Stimulated activated CD4-positive, alpha-beta T cell treated with anti-CD3 and anti-CD28 coated beads, Interleukin-1b, Interleukin-23, amount 100 ng/mL, for 4 hours (primary cell): ENCODE results near the gene RPUSD4.
"Not testable (repeated sequence)": the region's sequence is repeated elsewhere in the genome, so short reads cannot be mapped to it uniquely, and the experiment has no call there.

Source experiments
- DNase-seq, 2 donors: peaks; one replicate each; pipeline ENCODE4 v3.0.0-alpha.2; 2020; ENCODE audit warnings: low read depth in 2 of 2

The RPUSD4 gene, protein sequence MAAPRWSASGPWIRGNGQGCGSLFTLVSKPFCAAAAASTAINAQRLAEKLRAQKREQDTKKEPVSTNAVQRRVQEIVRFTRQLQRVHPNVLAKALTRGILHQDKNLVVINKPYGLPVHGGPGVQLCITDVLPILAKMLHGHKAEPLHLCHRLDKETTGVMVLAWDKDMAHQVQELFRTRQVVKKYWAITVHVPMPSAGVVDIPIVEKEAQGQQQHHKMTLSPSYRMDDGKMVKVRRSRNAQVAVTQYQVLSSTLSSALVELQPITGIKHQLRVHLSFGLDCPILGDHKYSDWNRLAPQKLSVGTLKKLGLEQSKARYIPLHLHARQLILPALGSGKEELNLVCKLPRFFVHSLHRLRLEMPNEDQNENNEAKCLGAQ

DNA sequence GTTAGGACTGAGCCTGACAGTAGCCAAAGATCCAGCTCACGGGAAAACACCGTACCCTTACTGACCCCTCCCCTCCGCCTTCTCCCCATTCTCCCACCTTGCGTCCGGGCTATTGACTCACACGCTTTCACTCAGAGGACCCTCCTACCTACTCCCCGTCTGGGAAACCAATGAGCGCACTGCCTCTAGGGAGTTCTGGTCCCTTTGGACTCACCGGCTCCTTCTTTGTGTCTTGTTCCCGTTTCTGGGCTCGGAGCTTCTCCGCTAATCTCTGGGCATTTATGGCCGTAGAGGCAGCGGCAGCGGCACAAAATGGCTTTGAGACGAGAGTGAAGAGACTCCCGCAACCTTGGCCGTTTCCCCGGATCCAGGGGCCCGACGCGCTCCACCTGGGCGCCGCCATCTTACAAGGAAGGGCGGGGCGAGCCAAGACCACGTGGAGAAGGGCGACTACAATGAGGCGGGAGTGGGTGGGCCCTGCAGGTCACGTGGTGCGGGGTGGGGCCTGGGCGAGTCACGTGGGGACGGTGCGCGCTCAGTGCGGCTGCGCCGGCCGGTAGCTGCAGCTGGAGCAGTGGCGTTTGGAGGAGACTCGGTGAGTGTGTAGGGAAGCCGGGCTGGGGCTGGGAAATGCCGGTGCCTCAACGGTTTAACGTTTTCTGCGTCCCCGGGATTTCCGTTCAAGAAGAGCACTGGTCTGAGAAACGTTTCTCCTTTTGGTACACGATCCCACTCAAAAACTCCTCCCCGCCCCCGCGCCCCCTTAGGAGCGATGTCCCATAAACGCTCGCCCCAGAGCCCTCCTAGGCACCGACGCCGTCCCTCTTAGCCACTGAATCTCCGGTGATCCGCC, at the start of gene RPUSD4, which contains the start of gene FAM118B:
TSS of gene RPUSD4 (minus strand) at position 415 of the 853 bp plus-strand sequence. CDS start at position 403, 12 bp downstream.
TSS of gene FAM118B (plus strand) at position 547 of the 853 bp plus-strand sequence. CDS start 23,220 bp downstream, outside the sequence.
- DNase-seq: peak; percentile 98 to 99

DNA sequence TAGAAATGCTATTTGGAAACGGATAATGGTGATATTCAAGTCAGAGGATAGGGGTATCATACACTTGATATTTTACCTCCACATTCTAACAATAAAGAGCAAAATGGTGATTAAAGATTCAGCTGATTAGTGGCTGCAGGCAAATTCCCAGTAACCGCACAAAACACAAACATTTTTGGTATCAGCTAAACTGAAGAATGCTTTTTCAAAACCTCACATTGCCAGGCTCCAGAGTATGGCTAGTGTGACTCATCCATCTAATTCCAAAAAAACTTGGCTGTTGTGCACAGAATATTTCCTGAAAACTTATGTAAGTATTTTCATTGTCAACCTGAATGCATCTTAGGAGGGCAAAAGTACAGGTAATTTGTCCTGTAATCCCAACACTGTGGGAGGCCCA, 46.3 kb upstream of the RPUSD4 start:
- DNase-seq: no peak

DNA sequence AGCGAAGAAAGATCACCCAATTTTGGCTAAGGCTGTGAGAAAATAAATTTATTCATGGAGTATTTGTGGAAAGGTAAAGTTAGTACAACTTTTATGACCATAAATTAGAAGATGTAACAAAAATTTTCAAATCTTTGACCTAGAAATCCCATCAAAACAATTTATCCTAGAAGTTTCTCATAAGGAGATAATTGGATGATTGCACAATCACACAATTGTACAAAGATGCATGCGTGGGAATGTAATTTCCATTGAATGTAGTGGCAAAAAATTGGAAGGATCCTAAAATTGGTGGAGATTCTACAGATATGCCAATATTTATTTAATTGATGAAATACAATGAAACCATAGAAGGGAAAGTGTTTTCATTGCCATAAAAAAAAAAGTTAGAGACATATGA, 45.7 kb upstream of the RPUSD4 start:
- DNase-seq: no peak

DNA sequence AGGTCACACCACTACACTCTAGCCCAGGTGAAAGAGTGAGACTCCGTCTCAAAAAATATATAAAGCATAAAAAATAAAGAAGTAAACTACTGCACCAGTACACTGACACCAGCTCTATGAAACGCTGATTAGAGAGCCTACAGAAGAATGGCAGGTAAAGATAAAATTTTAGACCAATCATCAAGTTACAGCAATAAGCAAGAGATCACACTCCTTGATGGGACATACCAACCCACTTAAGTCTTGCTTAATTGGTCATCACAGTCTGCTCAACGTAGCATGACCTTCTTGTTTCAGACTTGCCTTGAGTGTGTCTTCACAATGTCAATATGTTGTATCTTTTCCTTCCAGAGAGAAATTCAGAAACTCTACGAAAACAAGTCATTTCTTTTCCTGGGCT, 44.8 kb upstream of the RPUSD4 start:
- DNase-seq: no peak

DNA sequence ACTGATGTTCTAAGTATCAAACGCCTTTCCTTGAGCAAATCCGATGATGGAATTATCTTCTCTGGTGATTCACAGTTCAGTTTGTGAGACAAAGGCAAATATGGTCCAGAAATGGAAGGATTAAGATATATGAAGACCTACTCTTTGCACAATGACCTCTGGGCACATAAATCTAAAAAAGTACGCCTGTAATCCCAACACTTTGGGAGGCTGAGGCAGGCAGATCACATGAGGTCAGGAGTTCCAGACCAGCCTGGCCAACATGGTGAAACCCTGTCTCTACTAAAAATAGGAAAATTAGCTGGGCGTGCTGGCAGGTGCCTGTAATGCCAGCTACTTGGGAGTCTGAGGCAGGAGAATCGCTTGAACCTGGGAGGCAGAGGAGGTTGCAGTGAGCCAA, 44.1 kb upstream of the RPUSD4 start:
- DNase-seq: not testable (repeated sequence)

DNA sequence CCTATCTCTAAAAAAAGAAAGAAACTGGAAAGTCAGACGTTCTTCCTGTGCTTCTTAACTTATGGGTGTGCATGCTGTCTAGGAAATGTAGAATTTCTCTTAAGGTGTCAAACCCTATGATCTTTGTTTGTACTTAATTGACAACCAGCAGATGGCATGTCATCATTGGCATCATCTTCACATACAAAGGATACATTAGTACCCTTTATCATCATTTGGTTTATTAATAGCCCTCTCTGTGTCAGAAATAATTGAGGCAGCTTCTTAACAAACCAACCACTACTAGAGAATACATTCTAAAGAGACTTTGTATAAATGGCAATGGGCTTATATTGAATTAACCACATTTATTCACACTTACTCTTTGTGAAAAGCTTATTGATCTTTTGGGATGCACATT, 43.4 kb upstream of the RPUSD4 start:
- no peak for DNase-seq

DNA sequence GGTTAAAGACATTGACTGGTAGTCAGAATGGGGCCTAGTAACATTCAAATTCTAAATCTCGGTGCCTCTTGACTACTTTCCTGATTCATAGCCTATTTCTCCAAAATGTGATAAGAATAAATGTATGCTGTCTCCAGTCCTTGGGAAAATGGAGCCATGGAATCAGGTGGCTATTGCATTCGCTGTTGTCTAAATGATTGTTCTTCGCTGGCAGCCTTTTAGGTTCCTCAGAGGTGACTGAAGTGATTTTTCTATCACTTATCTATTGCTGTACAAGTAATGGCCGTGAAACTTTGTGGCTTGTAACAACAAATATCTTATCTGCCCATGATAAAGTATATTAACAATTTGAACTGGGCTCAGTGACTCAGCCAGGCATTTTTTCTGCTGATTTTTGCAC, 41.8 kb upstream of the RPUSD4 start:
- no peak for DNase-seq

DNA sequence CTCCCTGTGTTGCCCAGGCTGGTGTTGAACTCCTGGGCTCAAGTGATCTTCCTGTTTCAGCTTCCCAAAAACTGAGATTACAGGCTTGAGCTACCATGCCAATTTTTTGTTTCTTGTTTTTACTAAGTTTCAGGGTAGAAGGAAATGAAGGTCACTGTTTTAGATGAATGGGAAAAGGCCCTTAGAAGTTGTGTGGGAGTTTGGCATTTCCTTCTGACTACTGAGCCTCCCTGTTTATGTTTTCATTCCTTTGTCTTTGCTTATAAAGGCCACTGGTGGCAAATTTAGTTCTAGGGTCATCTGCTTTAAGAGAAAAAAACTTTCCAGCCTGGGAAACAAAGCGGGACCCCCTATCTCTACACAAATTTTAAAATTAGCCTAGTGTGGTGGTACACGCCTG, 35.2 kb upstream of the RPUSD4 start:
- DNase-seq: no peak

DNA sequence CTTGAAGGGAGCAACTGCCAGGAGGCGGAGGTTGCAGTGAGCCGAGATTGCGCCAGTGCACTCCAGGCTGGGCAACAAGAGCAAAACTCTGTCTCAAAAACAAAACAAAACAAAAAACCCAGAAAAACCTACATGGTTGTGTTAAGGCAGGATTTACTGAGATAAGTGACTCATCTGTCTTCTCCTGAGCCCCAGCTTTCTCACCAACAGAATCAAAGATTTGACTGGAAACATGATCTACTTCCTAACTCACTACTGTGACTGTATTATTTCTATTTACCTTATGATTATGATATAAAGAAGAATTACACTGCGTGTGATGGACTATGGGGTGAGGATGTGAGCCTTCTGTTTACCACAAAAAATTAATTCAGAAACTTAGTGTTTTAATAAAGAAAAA, 21.9 kb upstream of the RPUSD4 start:
- DNase-seq: no peak

DNA sequence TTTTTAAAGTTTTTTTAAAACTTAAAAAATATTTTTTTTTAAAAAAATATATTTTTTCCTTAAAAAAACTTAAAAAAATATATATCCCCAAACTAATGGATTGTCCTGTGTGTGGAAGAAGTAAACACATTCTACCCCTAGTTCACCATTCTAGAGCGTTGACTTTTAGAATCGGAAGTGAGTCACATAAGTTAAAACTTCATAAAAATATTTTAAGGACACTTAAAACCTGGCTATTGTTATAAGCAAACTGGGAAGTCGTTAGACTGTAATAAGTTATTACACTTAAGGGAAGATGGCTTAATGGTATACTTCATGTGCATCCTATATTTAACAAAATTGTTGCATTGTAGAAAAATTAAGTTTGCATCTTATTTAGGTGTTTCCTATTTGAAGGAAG, 21.2 kb upstream of the RPUSD4 start:
- DNase-seq: no peak

DNA sequence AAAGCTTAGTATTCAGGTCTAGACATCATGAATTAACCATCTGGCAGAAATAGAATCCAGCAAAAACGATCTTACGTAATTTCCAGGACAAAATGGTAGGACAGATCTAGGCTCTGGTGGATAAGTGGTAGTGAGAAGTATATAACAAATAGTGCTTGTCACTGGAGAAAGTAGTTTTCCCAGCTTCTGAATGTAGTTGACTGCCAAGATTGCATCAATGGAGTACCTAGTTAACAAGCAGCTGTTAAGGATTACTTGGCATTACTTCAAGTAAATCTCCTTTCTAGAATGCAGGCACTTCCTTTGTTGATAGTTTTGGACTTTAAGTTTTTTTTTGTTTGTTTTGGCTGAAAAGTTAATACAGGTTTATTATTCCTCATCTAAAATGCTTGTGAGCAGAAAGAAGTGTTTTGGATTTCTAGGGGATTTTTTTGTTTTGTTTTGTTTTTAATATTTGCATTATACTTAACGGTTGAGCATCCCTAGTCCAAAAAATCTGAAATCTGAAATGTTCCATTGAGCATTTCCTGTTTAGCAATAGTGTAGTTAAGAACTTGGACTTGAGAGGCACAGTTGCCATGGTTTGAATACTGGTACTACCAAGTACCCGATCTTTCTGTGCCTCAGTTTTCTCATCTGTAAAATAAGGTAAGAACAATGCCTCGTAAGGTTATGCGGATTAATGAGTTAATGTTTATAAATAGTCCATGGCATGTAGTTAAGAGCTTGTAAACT, 20.4 kb upstream of the RPUSD4 start:
- DNase-seq: no peak

DNA sequence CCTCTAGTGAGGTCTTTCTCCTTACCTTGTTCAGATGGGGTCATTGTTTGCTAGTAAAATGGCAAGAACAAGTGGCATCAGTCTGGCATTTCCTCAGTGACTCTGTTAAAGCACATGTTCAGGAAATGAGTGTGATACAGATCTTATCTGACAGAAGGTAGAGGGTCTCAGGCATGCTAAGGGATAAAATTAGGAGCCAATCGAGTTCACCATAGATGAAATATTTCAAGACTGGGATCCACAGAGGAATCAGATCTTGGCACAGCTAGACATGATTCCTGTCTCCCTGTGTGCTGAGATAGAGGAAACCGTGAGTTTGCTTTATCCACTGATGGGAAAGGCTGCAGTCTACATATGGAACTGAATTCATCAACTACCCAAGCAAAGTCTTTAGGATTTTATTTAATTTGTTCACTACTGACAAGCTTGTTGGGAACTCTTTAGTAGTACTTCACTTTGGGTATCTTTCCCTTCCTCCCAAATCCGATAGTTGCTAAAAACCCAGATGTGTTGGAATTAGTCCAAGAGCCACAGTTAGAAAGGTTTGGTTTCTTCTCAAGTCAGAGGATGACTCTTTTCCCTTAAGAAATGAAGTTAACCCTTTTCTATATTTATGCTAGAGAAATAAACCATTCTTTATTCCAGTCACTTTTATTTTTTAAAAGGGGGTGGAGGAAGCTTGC, 18.5 kb upstream of the RPUSD4 start:
- DNase-seq: no peak

DNA sequence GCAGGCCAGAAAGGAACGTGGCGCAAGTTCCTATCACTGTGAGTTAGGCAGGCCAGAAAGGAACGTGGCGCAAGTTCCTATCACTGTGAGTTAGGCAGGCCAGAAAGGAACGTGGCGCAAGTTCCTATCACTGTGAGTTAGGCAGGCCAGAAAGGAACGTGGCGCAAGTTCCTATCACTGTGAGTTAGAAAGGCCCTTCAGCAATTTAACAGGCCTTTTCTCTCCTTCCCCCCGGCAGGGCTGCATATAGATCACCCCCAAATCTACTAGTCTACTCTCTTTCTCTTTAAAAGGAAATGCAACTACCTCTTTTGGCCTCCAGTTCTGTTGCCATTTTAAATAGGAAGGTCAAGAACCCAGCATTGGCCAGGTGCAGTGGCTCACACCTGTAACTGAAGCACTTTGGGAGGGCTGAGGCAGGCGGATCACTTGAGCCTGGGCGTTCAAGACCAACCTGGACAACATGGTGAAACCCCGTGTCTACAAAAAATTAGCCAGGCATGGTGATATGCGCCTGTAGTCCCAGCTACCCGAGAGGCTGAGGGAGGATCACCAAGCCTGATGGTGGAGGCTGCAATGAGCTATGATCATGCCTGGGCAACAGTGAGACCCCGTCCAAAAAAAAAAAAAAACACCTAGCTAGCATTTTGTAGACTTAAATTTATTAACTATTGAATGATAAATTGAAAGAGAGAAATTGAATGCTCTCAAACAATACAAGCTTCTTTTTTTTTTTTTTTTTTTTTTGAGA, 15.1 kb upstream of the RPUSD4 start:
- no peak for DNase-seq

DNA sequence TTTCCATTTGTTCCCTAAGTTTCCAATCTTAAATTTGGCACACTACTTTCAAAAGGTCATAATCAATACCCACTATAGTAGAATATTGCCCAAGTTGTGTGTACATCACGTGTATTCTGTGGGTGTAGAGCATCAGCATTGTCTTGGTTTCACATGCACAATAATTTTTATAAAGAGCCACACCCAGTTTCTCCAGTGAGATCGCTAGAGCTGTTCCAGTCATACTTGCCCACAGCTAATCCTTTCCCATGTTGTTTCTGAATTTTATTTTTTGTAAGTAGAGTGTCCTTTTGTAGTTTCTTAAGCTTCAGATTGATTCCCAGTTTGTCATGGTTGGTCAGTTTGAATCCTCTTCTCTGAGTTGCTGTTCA, 13.8 kb upstream of the RPUSD4 start:
- DNase-seq: no peak

DNA sequence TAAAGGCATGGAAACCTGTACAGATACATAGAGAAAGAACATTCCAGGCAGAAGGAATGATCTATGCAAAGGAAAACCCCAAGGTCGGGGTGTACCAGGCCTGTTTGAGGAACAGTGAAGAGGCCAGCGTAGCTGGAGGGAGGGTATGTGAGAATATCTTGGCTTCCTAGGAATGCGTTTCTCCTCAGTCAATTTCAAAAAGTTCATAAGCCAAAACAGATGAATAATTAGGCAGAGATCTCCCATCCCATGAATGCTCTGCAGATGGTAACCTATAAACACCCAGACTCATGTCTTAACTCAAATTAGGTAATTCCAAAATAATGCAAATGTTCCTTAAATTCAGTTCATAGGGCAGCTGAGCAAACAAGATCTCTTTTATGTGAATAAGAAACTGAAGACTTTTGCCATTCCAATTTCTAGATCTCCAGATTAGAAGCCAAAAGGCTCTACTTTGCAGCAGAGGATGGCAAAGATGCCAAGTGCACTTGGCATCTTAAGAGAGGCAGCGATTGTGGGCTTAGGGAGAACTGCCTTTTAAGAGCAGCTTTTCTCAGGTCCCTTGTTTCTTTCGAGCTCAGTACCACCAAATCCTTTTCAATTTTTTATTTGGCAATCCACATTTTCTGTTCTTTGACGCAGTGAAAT, 13.3 kb upstream of the RPUSD4 start:
- DNase-seq: no peak

DNA sequence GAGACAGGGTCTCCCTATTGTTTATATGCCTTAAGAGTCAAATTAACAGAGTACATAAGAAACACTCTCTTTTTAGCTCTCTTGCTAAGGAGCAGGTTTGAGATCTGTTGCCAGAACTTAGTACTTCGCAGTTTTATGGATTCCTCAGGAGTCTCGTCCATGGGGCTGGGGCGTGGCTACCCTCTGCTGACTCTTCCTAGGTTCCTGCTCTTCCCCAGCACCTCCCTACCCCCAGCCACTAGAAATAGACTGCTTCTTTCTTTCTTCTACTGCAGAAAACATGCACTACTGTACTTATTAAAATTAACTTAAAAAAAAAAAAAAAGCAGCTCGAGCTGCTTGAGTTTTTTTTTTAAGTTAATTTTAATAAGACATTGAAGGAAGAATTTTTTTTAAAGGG, 8.1 kb upstream of the RPUSD4 start:
- DNase-seq: no peak

DNA sequence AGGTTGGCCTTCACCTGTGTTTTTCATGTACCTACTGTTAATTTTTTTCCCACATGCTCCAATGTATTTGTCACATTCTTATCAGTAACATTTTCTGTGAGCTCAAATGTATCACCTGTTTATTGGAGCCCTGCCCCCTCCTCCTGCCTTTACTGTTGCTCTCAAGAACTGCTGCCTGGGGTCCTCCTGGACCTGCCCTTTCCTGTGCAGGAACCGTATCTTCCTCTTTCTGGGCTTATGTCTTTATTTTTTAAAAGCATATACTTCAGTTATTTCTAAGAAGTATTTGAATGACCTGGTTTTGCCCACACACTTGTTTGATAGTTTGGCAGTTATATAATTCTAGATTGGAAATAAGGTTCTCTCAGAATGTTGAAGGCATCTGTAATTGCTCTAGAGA, 6.0 kb upstream of the RPUSD4 start:
- DNase-seq: no peak

DNA sequence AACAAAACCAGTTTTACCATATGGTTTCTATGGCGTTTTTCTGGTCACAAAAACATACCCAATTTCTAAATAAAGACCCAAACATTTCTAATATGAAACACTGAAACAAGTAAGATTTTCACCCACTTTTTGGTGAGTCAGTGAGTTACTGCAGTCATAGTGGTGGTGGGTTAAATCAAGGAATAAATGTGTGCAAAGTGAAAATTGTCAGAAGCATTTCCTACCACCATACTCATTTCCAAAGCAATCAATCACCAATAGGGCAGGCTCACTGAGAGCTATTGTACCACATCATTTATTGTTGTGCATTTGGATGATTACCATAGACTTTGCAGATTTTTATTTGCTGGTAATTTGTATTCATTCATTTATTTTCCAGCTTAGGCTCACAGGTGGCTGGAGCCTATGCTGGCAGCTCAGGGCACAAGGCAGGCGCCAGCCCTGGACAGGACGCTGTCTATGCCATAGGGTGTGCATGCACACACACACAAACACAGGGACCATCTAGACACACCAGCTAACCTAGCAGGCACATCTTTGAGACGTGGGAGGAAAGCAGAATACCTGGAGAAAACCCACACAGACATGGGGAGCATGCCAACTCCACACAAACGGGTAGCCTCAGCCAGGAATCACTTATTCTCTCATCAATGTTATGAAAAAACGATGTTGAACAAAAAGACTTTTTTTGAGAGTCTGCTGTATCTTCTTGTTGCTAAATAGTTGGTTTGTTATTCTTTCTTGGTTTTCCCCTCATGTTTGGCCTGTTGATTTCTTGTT, 5.3 kb upstream of the RPUSD4 start:
- DNase-seq: no peak

DNA sequence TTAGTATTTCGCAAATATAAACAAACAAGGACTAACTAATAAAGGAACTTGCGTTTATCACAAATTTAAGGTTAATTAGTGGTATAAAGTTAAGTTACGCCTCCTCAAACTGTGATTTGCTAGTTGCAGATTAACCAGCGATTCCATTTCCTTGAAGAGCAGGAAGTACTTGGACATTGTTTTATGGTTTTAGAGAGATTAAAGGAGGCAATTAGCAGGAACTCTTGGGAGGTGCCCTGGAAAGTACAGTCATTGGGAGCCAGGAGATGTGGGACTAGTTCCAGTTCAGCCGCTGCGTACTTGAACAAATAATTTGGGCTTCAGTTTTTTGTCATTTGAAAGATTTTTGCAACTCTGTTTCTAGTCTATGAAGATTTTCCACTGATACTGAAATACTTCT, 3.4 kb upstream of the RPUSD4 start:
- no peak for DNase-seq

DNA sequence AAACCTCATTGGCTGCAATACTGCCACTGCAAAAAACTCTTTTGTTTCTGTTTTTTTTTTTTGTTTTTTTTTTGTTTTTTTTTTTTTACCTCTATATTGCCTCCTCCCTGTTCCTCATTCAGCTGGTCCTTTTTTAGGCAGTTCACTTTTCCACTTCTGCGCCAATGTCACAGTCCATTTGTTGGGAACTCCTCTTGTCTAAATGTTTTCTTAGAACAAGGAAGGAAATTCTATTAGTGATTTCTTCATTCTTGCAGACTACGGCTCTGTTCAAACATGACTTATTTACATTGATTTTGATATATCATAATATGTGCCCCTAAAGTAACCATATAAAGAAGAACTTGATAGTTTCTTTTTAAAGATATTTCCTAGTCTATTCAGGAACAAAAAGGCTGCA, 3.0 kb upstream of the RPUSD4 start:
- no peak for DNase-seq
